ENCODE measurements around the gene DIS3L.
A peak's percentile ranks its signal among the peaks of the same experiment; 100 is the strongest.
"Not testable (repeated sequence)": the region's sequence is repeated elsewhere in the genome, so short reads cannot be mapped to it uniquely, and the experiment has no call there.

The DIS3L gene

DNA sequence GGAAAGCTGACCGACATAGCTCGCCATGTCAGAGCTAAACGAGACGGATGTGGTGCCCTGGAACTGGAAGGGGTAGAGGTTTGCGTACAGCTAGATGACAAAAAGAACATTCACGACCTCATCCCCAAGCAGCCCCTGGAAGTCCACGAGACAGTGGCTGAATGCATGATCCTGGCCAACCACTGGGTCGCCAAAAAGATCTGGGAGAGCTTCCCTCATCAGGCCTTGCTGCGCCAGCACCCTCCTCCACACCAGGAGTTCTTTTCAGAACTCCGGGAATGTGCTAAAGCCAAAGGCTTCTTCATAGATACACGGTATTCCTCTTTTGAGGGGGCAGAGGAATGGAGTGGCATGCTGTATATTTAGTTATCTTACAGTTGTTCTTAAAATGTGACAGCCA, 32.7 kb downstream of the DIS3L start:
- H3K79me2 ChIP-seq (ENCODE audit: insufficient read depth, low read depth) = no peaks in the 10 kb centered on the region
- no peaks in the 10 kb centered on the region; the same call in 1 of the 2 replicates for H4K20me1 ChIP-seq (ENCODE audit: insufficient read depth)
- H3K4me3 ChIP-seq (IDR thresholded peaks at IDR 0.05; ENCODE audit: insufficient read depth, low read depth, low read length) = no peak overlapping the region
- H3K36me3 ChIP-seq (ENCODE audit: insufficient read depth) = no peaks in the 10 kb centered on the region
- H2AFZ ChIP-seq (ENCODE audit: low read depth) = no peak overlapping the region
- no peak overlapping the region for H3K9ac ChIP-seq
- TF ChIP-seq, protein P1, sequence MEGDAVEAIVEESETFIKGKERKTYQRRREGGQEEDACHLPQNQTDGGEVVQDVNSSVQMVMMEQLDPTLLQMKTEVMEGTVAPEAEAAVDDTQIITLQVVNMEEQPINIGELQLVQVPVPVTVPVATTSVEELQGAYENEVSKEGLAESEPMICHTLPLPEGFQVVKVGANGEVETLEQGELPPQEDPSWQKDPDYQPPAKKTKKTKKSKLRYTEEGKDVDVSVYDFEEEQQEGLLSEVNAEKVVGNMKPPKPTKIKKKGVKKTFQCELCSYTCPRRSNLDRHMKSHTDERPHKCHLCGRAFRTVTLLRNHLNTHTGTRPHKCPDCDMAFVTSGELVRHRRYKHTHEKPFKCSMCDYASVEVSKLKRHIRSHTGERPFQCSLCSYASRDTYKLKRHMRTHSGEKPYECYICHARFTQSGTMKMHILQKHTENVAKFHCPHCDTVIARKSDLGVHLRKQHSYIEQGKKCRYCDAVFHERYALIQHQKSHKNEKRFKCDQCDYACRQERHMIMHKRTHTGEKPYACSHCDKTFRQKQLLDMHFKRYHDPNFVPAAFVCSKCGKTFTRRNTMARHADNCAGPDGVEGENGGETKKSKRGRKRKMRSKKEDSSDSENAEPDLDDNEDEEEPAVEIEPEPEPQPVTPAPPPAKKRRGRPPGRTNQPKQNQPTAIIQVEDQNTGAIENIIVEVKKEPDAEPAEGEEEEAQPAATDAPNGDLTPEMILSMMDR (conservative IDR thresholded peaks at IDR 0.05; ENCODE audit: low read depth, low read length) = no peak
- no peaks in the 10 kb centered on the region for H3K27me3 ChIP-seq (ENCODE audit: insufficient read depth, low read depth)
- H3K4me2 ChIP-seq = no peak overlapping the region
- peaks cover 9% of the 10 kb centered on the region for H3K4me1 ChIP-seq (ENCODE audit: low read depth, poor library complexity, severe bottlenecking)
- H3K27ac ChIP-seq = no peak overlapping the region

DNA sequence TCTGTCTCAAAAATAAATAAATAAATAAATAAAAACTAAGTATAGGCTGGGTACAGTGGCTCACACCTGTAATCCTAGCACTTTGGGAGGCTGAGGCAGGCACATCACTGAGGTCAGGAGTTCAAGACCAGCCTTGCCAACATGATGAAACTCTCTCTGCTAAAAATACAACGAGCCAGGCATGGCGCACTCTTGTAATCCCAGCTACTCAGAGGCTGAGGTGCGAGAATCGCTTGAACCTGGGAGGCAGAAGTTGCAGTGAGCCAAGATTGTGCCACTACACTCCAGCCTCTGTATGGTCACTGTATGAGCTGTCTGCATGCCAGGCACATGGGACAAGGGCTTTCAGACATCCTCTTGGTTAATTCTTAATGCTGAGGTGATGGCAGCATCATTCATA, 34.4 kb downstream of the DIS3L start:
- H3K27ac ChIP-seq = no peak overlapping the region
- H3K4me2 ChIP-seq = no peak overlapping the region
- TF ChIP-seq, protein P1 (conservative IDR thresholded peaks at IDR 0.05; ENCODE audit: low read depth, low read length) = no peak
- H3K9ac ChIP-seq = no peak overlapping the region
- 0 out of 2 replicates have a peak, but pooled peaks cover 4% of the 10 kb centered on the region for H3K36me3 ChIP-seq (ENCODE audit: insufficient read depth)
- H3K27me3 ChIP-seq (ENCODE audit: insufficient read depth, low read depth) = no peaks in the 10 kb centered on the region
- no peaks in the 10 kb centered on the region; the same call in 1 of the 2 replicates for H4K20me1 ChIP-seq (ENCODE audit: insufficient read depth)
- H3K4me1 ChIP-seq (ENCODE audit: low read depth, poor library complexity, severe bottlenecking) = peaks cover 1% of the 10 kb centered on the region
- no peak overlapping the region for H3K4me3 ChIP-seq (IDR thresholded peaks at IDR 0.05; ENCODE audit: insufficient read depth, low read depth, low read length)
- H3K79me2 ChIP-seq (ENCODE audit: insufficient read depth, low read depth) = no peaks in the 10 kb centered on the region
- H2AFZ ChIP-seq (ENCODE audit: low read depth) = no peak overlapping the region

DNA sequence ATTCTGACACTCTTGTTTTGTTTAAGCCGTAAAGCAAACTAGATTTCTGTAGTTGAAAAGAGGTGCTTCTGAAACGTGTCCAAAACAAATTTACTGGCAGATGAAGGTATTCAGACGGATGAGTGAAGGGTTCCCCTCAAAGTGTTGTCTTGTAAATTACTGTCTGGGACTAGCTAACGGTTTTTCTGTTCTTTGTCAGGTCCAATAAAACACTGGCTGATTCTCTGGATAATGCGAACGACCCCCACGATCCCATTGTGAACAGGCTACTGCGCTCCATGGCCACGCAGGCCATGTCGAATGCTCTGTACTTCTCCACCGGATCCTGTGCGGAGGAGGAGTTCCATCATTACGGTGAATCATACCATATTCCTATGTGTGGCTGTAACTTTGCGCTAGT, 35.4 kb downstream of the DIS3L start:
- no peak overlapping the region for H3K27ac ChIP-seq
- no peaks in the 10 kb centered on the region for H3K4me1 ChIP-seq (ENCODE audit: low read depth, poor library complexity, severe bottlenecking)
- H3K79me2 ChIP-seq (ENCODE audit: insufficient read depth, low read depth) = no peaks in the 10 kb centered on the region
- H3K4me2 ChIP-seq = no peak overlapping the region
- H3K27me3 ChIP-seq (ENCODE audit: insufficient read depth, low read depth) = no peaks in the 10 kb centered on the region
- H3K9ac ChIP-seq = no peak overlapping the region
- TF ChIP-seq, protein P1 (conservative IDR thresholded peaks at IDR 0.05; ENCODE audit: low read depth, low read length) = no peak
- 0 out of 2 replicates have a peak, but pooled peaks cover 4% of the 10 kb centered on the region for H3K36me3 ChIP-seq (ENCODE audit: insufficient read depth)
- H4K20me1 ChIP-seq (ENCODE audit: insufficient read depth) = no peaks in the 10 kb centered on the region; the same call in 1 of the 2 replicates
- no peak overlapping the region for H3K4me3 ChIP-seq (IDR thresholded peaks at IDR 0.05; ENCODE audit: insufficient read depth, low read depth, low read length)
- no peak overlapping the region for H2AFZ ChIP-seq (ENCODE audit: low read depth)

DNA sequence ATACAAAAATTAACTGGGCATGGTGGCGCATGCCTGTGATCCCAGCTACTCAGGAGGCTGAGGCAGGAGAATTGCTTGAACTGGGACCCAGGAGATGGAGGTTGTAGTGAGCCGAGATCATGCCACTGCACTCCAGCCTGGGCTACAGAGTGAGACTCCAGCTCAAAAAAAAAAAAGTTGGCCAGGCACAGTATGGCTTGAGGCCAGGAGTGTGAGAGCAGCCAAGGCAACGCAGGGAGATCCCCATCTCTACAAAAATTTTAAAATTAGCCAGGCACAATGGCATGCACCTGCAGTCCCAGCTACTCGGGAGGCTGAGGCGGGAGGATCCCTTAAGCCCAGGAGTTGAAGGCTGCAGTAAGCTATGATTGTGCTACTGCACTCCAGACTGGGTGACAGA, 55.2 kb downstream of the DIS3L start:
- H3K4me1 ChIP-seq (ENCODE audit: low read depth, poor library complexity, severe bottlenecking) = peaks cover 12% of the 10 kb centered on the region
- not testable (repeated sequence) for H4K20me1 ChIP-seq (ENCODE audit: insufficient read depth); H2AFZ ChIP-seq (ENCODE audit: low read depth); H3K4me3 ChIP-seq (IDR thresholded peaks at IDR 0.05; ENCODE audit: insufficient read depth, low read depth, low read length); H3K27ac ChIP-seq; H3K36me3 ChIP-seq (ENCODE audit: insufficient read depth); H3K4me2 ChIP-seq; H3K27me3 ChIP-seq (ENCODE audit: insufficient read depth, low read depth); H3K9ac ChIP-seq; H3K79me2 ChIP-seq (ENCODE audit: insufficient read depth, low read depth)

DNA sequence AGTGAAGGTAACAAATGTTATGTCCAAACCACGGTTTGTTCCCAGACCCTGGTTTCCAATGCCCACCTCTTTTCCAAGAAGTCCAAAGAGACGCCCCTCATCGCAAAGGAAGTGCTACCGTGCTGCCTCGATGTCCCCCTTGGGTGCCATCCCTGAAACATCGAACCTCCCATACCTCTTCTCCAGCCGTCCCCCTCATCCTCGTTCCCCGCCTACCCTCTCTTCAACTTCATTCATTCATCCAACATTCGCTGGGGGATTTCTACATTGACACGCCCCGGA, 62.6 kb downstream of the DIS3L start:
- peak overlapping the region; percentile 69 for H3K27ac ChIP-seq
- no peak overlapping the region for H3K4me3 ChIP-seq (IDR thresholded peaks at IDR 0.05; ENCODE audit: insufficient read depth, low read depth, low read length)
- H3K79me2 ChIP-seq (ENCODE audit: insufficient read depth, low read depth) = peaks cover 24% of the 10 kb centered on the region; the same call in 1 of the 2 replicates
- TF ChIP-seq, protein P1 (conservative IDR thresholded peaks at IDR 0.05; ENCODE audit: low read depth, low read length) = no peak
- H4K20me1 ChIP-seq (ENCODE audit: insufficient read depth) = no peaks in the 10 kb centered on the region
- H3K4me1 ChIP-seq (ENCODE audit: low read depth, poor library complexity, severe bottlenecking) = peaks cover 10% of the 10 kb centered on the region
- H3K27me3 ChIP-seq (ENCODE audit: insufficient read depth, low read depth) = no peaks in the 10 kb centered on the region
- H3K4me2 ChIP-seq = peak overlapping the region; percentile 70
- H3K36me3 ChIP-seq (ENCODE audit: insufficient read depth) = no peaks in the 10 kb centered on the region; the same call in 1 of the 2 replicates
- H2AFZ ChIP-seq (ENCODE audit: low read depth) = peak overlapping the region; percentile 89
- H3K9ac ChIP-seq = peak overlapping the region; percentile 93
